Stimulated activated CD4-positive, alpha-beta T cell treated with anti-CD3 and anti-CD28 coated beads, Interleukin-1b, Interleukin-23, amount 100 ng/mL, for 24 hours (primary cell): ENCODE measurements around the gene SORCS2.

Source experiments
- DNase-seq, 4 experiments: peaks; one replicate each; pipeline ENCODE4 v3.0.0-alpha.2; 2020; ENCODE audit warnings: low read depth in 4 of 4, low spot score in 1 of 4

SORCS2 gene

GRCh38 chr4:7334521-7335275 lies 142.4 kb downstream of the SORCS2 start:
- no peak for DNase-seq

GRCh38 chr4:7335344-7336066 lies 143.2 kb downstream of the SORCS2 start:
- peak in 3 of 4 experiments; percentile 15 to 59 (median 32) for DNase-seq

GRCh38 chr4:7336067-7336569 lies 143.8 kb downstream of the SORCS2 start:
- no peak for DNase-seq

GRCh38 chr4:7336732-7337131 lies 144.4 kb downstream of the SORCS2 start:
- DNase-seq, result no peak

- DNase-seq, result no peak
These were observed 145.1 kb downstream of the SORCS2 start for GRCh38 chr4:7337196-7338058.

- DNase-seq, result no peak
These were observed 145.7 kb downstream of the SORCS2 start for GRCh38 chr4:7338059-7338452.

GRCh38 chr4:7338876-7339623 lies 146.7 kb downstream of the SORCS2 start:
- no peak for DNase-seq

GRCh38 chr4:7339751-7340552 lies 147.6 kb downstream of the SORCS2 start:
- DNase-seq, result no peak

- no peak for DNase-seq
These were observed 148.5 kb downstream of the SORCS2 start for GRCh38 chr4:7340553-7341433.

- DNase-seq, result no peak
These were observed 149.3 kb downstream of the SORCS2 start for GRCh38 chr4:7341491-7342222.

- DNase-seq, result no peak
These were observed 150.1 kb downstream of the SORCS2 start for GRCh38 chr4:7342223-7343080.

- no peak for DNase-seq
These were observed 150.8 kb downstream of the SORCS2 start for GRCh38 chr4:7343081-7343655.

- no peak for DNase-seq
These were observed 151.6 kb downstream of the SORCS2 start for GRCh38 chr4:7343950-7344349.

- no peak for DNase-seq
These were observed 152.4 kb downstream of the SORCS2 start for GRCh38 chr4:7344636-7345155.

GRCh38 chr4:7347981-7348380 lies 155.6 kb downstream of the SORCS2 start:
- no peak for DNase-seq
